Osteoblast (primary cell): Measurements from ENCODE around the gene ADAMTS2. TPM values are rescaled to one million over a fixed set of nuclear protein-coding genes. Genes with fewer than 3 reads are reported as not detected.

Source experiments
- DNase-seq: peaks from one replicate; pipeline ENCODE4 v3.0.0; 2011; ENCODE audit warnings: low spot score, mixed read lengths; ENCODE audit not compliant: insufficient read length; ENCODE audit errors: missing footprints
- H2AFZ ChIP-seq: 2 replicates; pipeline ENCODE4 v1.6.0; 2011; ENCODE audit warnings: mild to moderate bottlenecking, low read length
- H3K27ac ChIP-seq: 2 replicates; pipeline ENCODE4 v1.5.1; 2011; ENCODE audit warnings: mild to moderate bottlenecking, low read depth, low read length, moderate library complexity
- H3K27me3 ChIP-seq: 2 replicates; pipeline ENCODE4 v1.6.0; 2012; ENCODE audit warnings: mild to moderate bottlenecking, control low read depth, inconsistent platforms, low read length, moderate library complexity; ENCODE audit not compliant: insufficient read depth
- H3K36me3 ChIP-seq: 2 replicates; pipeline ENCODE4 v1.5.1; 2011; ENCODE audit warnings: mild to moderate bottlenecking, low read length, control low read depth, moderate library complexity; ENCODE audit not compliant: insufficient read depth
- H3K4me1 ChIP-seq: 2 replicates; pipeline ENCODE4 v1.5.1; 2011; ENCODE audit warnings: mild to moderate bottlenecking, low read length, control low read depth, moderate library complexity; ENCODE audit not compliant: insufficient read depth
- H3K4me2 ChIP-seq: 2 replicates; pipeline ENCODE4 v1.6.0; 2011; ENCODE audit warnings: mild to moderate bottlenecking, low read length; ENCODE audit not compliant: insufficient read depth
- H3K4me3 ChIP-seq: fragments of 200-600 bp; sonication (generic); 3 replicates; pipeline ENCODE4 v1.5.1; 2012; ENCODE audit warnings: mild to moderate bottlenecking, low read length, inconsistent platforms; ENCODE audit not compliant: insufficient read depth
- H3K79me2 ChIP-seq: 2 replicates; pipeline ENCODE4 v1.6.0; 2012; ENCODE audit warnings: mild to moderate bottlenecking, low read length, control low read depth, inconsistent platforms; ENCODE audit not compliant: insufficient read depth
- H3K9me3 ChIP-seq: 2 replicates; pipeline ENCODE4 v1.5.1; 2011; ENCODE audit warnings: low read depth, low read length, control low read depth
- H4K20me1 ChIP-seq: 2 replicates; pipeline ENCODE4 v1.6.0; 2012; ENCODE audit warnings: mild to moderate bottlenecking, low read length, control low read depth; ENCODE audit not compliant: insufficient read depth
- total RNA-seq: library from RNA; depleted of rRNA; stranded (reverse); fragments of >200 nt; gene quantifications from 2 replicates; pipeline ENCODE4 v1.2.3, GENCODE V29; 2012
- TF ChIP-seq, protein P1 (sequence below): IDR thresholded peaks from 2 replicates; pipeline ENCODE4 v1.5.1; 2011; ENCODE audit warnings: mild to moderate bottlenecking, low read depth, low read length, moderate library complexity; ENCODE audit errors: extremely low read depth

ADAMTS2 gene
- total RNA-seq, 1 donor: 144 TPM

DNA sequence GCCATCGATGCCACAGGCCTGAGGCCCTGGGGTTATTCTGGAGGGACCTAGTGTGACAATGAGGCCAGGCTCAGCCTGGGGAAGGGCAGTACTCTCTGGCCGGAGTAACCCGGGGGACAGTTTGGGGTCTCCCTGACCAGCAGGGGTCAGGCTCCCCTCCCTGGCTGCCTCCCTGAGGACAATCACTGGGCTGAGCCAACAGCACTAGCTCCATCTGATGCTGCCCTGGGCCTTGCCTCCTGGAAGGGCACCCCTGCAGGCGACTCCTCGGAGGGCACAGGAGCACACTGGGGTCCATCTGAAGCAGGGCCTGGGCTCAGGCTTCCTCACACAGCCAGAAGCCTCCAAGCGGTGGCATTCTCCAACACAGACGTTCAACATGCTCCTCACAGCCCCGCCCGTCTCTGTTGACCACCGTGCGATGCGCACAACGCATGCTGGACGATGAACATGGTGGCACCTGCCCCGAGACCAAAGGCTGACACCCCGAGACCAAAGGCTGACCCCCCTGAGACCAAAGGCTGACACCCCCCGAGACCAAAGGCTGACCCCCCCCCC, 68.3 kb downstream of the ADAMTS2 start:
- Histone ChIP-seq H4K20me1 (peaks cover 4% of the 10 kb centered on the region), H3K36me3 (peaks cover 7% of the 10 kb centered on the region), H3K9me3 (no peaks in the 10 kb centered on the region), H3K4me2 (peak overlapping the region; percentile 53), H2AFZ (no peak overlapping the region), H3K4me1 (peaks cover 51% of the 10 kb centered on the region), H3K79me2 (peaks cover 85% of the 10 kb centered on the region), H3K27me3 (no peaks in the 10 kb centered on the region), H3K4me3 (no peak overlapping the region), H3K27ac (peak overlapping the region; percentile 99)
- TF ChIP-seq, protein P1, sequence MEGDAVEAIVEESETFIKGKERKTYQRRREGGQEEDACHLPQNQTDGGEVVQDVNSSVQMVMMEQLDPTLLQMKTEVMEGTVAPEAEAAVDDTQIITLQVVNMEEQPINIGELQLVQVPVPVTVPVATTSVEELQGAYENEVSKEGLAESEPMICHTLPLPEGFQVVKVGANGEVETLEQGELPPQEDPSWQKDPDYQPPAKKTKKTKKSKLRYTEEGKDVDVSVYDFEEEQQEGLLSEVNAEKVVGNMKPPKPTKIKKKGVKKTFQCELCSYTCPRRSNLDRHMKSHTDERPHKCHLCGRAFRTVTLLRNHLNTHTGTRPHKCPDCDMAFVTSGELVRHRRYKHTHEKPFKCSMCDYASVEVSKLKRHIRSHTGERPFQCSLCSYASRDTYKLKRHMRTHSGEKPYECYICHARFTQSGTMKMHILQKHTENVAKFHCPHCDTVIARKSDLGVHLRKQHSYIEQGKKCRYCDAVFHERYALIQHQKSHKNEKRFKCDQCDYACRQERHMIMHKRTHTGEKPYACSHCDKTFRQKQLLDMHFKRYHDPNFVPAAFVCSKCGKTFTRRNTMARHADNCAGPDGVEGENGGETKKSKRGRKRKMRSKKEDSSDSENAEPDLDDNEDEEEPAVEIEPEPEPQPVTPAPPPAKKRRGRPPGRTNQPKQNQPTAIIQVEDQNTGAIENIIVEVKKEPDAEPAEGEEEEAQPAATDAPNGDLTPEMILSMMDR: peak; percentile 23
- DNase-seq: peak; percentile 72

DNA sequence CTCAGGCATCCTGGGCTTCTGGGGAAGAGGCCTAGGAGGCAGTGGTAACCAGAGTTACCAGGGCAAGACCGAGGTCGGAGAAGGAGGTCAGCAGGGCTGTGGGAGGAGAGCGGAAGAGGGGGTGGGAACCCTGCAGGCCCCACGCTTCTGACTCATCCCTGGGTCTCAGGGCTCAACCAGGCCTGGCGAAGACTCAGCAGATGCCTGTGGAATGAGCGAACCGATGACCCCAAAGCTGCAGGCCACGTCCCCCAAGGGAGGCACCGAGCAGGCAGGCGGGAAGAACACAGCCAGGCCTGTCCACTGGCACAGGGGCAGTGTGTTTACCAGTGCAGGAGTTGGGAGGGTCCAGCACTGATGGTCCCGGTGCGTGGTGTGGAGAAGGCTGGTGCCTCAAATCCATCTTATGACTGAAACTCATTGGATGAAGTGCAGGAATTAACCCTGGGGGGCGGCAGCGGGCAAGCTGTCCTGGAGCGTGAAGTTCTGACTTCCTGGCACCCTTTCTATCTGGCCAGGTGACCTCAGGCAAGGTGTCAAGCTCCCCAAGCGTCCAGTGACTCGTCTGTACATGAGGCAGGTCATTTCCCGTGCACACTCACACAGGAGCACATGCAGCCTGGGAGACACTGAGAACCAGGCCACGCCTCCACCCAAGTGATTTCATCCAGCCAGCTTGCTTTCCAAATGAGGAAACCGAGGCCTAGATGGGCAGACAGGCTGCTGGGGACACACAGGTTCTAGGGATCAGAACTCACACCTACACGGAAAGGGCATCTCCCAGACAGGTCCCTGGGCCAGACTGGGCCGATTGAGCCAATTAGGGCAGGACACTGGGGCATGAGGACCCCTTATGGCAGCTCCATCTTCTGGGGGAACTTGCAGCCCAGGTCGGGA, 69.1 kb downstream of the ADAMTS2 start:
- no peaks in the 10 kb centered on the region for H3K27me3 ChIP-seq
- H3K4me1 ChIP-seq: peaks cover 57% of the 10 kb centered on the region
- DNase-seq: peak; percentile 99
- H2AFZ ChIP-seq: peak overlapping the region; percentile 41
- H3K79me2 ChIP-seq: peaks cover 85% of the 10 kb centered on the region
- H3K36me3 ChIP-seq: peaks cover 15% of the 10 kb centered on the region
- peak overlapping the region; percentile 45 for H3K4me3 ChIP-seq
- H3K27ac ChIP-seq: peak overlapping the region; percentile 99
- TF ChIP-seq, protein P1: no peak
- H4K20me1 ChIP-seq: peaks cover 4% of the 10 kb centered on the region
- peak overlapping the region; percentile 53 for H3K4me2 ChIP-seq
- H3K9me3 ChIP-seq: no peaks in the 10 kb centered on the region

DNA sequence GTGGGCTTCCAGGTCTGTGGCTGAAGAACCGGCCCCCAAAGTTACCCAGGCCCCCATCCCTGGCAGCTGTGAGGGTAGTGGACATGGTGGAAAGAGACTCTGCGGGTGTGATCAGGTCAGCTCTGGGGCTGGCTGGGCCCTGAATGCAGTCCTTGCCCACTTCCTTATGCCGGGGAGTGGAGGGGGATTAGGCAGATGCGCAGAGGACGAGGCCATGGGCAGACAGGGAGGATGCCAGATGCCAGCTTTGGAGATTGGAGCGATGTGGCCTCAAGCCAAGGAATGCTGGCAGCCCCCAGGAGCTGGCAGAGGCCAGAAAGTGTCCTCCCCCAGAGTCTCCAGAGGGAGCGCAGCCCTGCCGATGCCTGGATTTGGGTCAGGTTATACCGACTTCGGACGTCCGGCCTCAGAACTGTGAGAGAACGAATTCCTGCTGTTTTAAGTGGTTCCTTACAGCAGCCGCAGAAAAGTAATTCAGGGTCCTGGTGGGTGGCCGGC, 69.8 kb downstream of the ADAMTS2 start:
- H3K79me2 ChIP-seq: peaks cover 86% of the 10 kb centered on the region
- H3K4me3 ChIP-seq: peak overlapping the region; percentile 45
- peak overlapping the region; percentile 41 for H2AFZ ChIP-seq
- no peaks in the 10 kb centered on the region for H3K9me3 ChIP-seq
- H3K27ac ChIP-seq: peak overlapping the region; percentile 99
- DNase-seq: peak; percentile 84
- H3K36me3 ChIP-seq: peaks cover 15% of the 10 kb centered on the region
- H3K27me3 ChIP-seq: no peaks in the 10 kb centered on the region
- H3K4me2 ChIP-seq: peak overlapping the region; percentile 49
- peaks cover 65% of the 10 kb centered on the region for H3K4me1 ChIP-seq
- TF ChIP-seq, protein P1: peak; percentile 5
- H4K20me1 ChIP-seq: peaks cover 4% of the 10 kb centered on the region
